Cortex of kidney (tissue), 1 donor: Measurements from ENCODE around the gene ETV7.
"Not testable (repeated sequence)": the region's sequence is repeated elsewhere in the genome, so short reads cannot be mapped to it uniquely, and the experiment has no call there.

Experiments used
- DNase-seq: peaks from one replicate; lab custom pipeline; 2025; lab: John Stamatoyannopoulos, UW

The ETV7 gene

DNA sequence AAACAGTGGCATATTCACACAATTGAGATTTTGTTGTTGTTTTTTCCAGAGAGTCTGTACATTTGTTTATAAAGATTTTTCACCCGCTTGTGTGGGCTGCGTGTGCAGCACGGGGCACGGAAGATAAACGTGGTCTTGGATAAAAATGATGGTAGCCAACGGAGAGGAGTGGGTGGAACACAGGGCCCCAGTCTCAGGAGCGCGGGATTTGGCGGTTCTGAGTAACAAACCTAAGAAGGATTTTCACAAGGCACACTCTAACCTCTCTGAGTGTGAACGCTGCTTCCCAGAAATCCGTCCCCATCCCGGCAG, 47.2 kb downstream of the ETV7 start:
- DNase-seq, result no peak

DNA sequence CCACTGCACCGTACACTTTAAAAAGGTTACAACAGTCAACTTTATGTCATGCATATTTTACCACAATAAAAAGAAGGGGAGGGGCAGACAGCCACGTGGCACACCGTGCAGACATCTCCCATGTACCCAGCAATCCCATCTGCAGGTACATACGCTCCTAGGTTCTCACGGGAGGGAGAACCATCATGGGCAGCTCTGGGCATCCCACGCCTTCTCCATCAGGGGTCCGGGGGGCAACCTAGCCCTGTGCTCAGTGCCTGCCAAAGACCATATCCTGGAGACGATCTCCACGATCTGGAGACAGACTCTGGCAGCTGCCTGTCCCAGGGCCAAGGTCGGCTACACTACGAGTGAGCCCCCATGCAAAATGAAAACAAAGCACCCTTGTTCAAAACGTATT, 48.3 kb downstream of the ETV7 start:
- DNase-seq, result no peak

DNA sequence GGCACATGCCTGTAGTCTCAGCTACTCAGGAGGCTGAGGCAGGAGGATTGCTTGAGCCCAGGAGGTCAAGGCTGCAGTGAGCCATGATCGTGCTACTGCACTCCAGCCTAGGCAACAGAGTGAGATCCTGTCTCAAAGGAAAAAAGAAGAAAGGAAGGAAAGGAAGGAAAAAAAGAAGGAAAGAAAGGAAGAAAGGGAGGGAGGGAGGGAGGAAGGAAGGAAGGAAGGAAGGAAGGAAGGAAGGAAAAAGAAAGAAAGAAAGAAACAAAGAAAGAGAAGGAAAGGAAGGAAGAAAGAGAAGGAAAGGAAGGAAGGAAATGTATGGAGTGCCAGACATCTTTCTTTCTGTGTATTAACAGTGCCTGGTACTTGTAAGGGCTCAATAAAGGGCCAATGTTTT, 49.2 kb downstream of the ETV7 start:
- DNase-seq, result not testable (repeated sequence)

DNA sequence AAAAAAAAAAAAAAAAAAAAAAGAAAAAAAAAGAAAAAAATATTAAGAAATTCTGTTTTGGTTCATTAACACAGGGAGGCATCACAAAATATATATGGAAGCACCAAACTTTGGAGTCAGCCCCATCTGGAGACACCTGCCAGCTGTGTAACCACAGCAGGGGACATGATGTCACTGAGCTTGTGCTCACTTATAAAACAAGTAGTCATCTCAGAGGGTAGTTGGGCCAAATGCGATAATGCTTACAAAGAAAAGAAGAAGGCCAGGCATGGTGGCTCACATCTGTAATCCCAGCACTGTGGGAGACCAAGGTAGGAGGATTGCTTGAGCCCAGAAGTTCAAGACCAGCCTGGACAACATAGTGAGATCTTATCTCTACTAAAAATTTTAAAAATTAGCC, 49.7 kb downstream of the ETV7 start:
- no peak for DNase-seq

DNA sequence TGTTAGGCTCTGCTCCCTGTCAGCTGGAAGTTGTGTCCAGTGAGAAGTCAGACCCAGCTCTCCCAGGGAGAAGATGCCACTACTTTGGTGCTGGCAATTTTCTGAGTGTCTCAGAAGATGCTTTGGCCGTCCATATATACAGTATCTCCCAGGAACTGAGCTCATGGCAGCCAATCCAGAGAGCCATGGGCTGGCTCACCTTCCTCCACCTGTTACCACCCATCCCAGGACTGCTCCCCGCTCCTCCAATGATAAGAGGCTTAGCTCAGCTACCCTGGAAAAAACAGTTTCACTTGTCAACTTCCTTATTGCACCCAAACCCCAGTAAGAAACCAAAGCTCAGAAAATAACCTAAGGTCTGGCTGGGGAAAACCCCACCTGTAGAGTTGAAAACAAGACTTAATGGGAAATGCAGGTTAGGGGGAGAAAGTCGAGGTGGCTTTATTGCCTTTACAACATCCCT, 50.7 kb downstream of the ETV7 start, which contains the start of gene BNIP5:
BNIP5 (minus strand) TSS at position 110 of the 463 bp plus-strand sequence. CDS start 6,198 bp downstream, outside the sequence.
- DNase-seq, result no peak

DNA sequence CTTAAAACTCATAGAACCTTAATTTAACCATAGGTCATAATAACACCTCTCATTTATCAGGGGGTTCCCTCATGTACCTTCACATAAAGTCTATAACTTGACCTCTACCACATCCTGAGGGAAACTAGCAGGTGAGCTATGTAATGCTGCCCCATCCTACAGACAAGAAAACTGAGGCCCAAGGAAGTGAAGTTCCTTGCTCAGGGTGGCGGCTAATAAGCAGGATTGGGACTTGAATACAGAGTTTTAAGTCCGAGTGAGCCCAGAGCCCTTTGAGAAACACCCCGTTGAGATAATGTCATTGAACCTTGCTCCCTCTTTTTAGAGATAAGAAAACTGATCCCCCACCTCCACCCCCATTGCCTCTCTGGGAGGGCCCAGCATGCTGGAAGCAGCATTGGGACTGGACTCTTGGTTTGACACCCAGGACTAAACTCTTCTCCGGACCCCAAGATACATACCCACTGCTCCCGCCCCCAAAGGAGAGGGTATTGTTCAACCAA, 51.2 kb downstream of the ETV7 start:
- no peak for DNase-seq

DNA sequence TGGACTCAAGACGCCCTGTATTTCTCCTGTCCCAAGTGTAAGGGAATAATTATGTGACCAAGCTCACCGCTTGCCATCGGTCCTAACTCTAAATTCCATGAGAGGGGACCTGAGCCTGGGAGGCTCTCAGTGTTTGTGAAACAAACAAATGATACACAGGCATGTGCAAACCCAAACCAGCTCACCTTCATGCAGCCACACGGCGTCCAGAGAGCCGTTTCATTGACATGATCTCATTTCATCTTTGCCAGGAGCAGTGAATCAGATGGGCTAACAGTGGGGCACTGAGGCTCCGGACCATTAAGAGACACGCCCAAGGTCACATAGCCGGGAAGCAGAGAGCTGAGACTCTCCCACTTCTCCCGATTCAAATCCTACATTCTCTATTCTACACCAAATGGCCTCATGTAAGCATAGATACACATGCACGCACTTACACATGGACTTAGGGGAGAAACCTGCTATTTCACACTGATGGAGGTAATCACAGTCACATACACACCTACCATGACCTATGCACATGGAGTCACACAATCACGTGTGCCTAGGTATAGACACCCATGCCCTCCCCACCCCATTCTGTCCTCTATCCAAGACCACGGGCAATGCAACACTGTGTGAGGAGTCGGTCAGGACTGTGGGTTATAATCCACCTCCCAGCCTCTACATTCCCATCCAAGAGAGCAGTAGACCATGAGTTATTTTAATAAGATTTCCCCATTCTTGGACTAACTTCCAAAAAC, 51.8 kb downstream of the ETV7 start:
- DNase-seq, result no peak

DNA sequence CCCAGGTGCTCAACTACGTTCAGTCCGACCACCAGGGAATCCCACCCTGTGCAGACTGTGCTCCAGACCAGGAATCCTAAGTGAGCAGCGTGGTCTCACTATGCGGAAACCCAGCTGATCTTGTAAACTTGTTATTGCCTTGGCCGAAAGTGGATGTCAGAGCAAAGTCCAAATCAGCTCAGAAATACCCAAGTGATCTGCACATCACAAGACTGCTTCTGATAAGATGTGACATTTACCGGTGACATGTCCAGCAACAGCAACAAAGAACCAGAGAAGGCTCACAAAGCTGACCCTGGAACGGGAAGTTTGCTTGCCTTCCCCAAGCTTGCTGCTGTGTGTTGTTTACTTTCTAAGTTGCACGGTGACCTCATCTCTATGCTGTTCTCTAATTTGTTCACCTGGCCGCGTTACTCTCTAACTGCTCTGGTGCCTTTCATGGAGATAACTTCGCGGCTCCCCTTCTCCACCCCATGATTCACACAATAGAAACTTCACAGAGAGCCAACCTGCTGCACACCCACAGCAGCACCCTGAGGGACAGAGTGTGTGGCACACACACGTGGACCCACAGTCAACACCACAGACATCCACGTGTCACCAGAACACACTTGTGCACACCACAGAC, 52.5 kb downstream of the ETV7 start:
- no peak for DNase-seq

DNA sequence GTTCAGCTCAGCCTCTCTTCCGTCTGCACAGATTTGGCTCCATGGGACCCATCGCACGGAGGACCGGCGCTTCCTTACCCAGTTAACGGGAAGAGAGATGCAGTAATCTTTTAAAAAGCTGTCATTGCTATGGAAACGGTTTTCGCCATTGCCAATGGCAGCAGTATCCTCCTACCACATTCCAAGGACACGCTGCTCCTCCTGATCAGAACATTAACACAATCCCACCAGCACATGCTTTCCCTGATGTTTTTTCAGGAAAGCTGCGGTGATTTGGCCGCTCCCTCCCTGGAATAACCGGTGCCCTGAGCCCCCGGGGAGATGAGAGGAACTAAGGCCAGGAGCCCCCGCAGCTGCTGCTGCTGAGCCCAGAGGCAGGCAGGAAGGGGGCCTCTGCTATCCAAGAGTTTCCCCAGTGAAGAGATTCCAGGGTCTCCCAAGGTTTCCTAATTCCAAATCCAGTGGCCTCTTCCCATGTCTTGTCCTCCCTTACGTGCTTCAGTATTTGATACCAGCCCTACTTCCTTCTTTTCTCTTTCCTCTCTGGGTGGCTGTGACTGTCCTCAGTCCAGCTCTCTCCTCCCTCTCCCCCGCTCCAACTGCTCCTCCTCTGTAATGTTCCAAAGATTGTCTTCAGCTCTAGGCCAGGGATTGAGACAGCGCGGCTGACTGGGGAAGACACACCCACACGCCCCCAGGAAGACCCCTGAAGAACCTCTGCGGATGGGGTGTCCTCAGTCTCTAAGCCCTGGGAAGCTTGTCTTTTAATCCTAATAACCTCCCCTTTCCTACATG, 53.3 kb downstream of the ETV7 start:
- no peak for DNase-seq

DNA sequence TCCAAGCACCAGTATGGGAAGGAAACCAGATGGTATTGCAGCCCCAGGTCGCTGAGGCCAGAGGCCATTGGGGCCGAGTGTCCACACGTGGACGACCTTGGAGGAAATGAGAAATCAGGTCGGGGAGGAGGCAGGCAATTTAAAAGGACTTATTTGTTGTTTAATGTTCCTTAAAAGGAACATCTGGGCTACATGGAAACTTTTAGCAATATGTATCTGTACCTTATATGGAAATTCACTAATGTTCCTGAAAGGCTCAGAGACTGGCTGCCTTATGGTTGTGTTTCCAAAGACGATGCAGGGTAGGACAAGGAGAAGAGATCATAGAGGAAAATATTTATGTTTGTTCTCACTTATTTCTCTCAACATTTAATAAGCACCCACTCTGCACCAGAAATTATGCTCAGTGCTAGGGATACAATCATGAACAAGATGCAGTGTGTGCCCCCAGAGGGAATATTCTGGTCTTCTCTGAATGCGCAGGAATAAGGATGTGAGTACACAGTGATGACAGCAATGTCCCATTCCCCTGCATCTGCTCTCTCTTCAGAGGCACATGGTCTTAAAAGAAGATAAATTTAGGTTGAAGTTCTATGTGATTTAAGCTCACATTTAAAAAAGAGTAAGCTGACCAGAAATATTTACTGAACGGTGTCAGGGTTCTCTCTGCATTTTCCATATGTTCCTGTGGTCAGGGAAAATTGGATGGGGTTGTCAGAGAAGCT, 54.1 kb downstream of the ETV7 start:
- no peak for DNase-seq

DNA sequence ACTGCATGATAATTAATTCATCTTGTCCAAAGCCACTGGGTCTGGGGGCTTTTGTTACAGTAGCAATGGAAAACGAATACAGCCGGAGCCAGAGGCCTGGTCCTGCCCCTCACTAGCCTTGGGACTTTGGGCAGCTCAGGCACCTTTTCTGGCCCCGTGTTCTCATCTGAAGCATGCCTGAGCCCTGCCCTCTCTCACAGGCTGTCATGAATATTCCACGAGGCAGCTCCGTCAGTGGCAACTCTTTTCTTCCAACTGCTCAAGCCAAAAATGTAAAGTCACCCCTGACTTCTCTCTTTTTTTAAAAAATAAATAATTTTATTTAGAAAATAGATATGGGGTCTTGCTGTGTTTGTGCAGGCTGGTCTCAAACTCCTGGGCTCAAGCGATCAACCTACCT, 56.1 kb downstream of the ETV7 start:
- no peak for DNase-seq

DNA sequence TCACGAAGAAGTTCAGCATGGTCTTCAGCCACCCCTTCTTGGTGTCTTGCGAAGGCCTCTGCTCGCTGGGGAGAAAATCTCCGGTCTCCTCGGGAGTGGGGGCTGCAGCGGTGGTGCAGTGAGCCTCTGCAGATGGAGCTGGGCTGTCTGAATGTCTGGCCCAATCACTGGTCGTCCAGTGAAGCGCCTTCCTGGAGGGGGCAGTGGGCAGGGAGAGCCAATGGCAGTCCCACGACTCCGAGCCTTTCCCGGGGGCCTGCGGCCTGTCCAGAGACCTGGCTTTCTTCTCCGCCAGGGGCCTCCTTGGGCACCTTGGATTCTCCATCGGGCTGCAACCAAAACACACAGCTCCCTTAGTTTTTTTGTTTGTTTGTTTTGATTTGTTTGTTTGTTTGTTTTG, 57.1 kb downstream of the ETV7 start:
- no peak for DNase-seq

DNA sequence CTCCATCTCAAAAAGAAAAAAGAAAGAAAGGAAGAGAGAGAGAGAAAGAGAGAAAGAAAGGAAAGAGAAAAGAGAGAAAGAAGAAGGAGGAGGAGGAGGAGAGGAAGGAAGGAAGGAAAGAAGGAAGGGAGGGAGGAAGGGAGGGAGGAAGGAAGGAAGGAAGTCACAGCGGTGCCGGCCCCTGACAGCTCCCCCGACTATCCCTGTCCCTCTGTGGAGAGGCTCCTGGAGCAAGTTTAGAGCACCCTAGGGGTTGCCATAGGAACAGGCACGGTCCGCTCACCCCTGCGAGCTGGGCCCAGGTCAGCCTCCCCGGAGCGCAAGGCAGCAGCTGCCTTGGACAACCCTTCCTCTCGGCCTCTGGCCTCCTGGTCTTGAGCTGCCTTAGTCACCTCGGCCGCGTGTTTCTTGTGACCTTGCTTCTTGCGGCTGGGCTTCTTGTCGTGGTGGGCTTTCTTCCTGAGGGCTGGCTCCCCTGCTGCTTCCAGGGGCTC, 57.6 kb downstream of the ETV7 start:
- DNase-seq, result no peak

DNA sequence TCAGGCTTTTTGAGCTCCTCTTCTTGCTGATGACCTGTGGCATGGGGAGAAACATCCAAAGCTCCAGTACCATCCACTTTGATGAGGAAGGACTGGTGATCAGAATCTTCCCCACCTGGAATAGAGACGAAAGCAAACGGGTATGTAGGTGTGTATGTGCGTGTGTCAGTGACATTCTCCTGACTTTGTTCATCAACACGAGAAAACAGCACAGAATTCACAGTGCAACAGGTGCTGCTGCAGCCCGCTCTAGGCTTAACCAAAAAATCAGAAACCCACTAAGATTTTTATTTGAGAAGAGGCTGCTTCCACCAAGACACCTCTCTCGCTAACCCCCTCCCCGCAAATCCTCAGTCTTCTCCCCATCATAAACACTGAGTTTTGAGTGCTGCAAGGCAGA, 58.9 kb downstream of the ETV7 start:
- no peak for DNase-seq

DNA sequence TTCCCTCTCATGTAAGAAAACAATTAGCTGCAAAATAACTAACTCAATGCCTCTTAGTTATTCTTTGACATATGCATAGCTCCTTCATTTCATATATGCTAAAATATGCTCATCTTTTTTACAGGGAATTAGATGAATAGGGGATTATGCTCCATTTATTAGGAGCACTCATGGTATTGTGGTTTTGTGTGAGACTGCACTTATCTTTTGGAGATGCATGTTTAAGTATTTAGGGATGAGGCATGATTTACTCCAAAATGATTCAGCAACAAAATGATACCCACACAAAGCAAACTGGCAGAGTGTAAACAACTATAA, 59.6 kb downstream of the ETV7 start:
- DNase-seq, result no peak

DNA sequence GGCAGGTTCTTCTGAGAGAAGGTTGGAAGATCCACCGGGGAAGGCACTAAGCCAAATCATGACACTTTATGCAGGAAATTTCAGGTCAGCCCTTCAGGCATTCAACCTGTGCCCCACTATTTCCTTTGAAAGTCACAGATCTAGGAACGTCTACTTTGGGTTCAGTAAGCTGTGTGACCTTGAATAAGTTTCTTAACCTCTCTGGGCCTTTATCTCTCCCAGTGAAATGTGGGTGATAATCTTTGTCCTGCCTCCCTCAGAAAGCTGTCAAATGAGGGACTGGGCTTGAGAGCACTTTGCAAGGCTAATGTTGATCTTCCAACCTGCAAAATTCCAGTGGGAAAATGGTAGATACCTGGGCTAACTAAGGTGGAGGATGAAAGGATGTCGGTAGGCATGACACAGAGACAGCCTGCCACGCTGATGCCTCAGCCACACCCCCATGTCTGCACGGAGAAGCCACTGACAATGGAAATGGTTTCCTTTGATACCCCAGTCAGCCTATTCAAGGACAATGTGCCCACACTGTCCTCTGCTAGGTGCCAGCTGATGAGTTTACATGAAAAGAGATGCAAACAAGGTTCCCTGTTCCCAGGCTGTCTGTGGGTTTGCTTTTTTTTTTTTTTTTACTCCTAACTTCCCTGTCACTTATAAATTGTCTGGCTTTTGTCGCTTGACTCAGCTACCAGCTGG, 60.1 kb downstream of the ETV7 start:
- no peak for DNase-seq

DNA sequence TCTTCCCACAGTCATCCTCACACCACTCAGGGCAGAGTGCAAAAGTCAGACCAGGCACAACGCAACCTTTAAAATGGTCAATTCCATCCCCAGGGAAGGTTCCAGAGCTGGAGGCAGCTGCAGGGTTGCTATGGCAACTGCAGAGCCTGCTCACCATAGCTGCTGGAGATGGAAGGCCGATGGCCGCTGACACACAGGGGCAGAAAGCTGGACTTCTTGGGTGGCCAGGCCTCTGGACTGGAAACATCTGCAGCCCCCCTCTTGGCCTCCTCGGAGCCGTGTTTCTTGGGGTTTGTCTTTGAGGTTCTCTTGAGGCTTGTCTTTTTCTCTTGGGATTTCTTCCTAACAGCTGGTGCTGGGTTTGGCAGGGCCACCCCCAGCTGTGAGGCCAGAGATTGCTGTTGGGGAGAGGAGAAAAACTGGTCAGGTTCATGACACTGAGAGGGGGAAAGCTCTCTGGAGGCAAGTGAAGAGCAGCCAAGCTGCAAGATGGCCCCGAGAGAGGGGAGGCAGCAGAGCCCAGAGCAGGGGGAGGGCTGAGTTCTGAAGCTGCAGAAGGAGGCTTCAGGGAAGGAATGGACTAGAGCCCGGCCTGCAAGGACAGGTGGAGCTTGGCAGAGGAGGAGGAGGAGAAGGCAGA, 61.0 kb downstream of the ETV7 start:
- no peak for DNase-seq

DNA sequence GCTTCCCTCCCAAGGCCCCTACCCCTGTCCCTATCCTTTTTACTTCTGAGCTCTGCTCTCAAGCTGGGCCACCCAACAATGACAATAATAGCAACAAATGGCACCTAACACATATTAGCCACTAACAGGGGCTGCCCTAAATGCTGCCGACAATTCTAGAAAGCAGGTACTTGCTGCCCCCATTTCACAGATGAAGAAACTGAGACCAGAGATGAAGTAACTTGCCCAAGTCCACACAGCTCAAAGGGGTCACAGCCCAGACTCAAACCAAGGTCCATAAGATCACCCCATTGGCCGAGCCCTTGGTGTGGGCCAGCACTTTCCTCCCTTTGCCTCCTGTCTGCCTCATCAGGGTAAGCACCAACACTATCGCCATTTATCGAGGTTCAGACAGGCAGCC, 62.8 kb downstream of the ETV7 start:
- no peak for DNase-seq

DNA sequence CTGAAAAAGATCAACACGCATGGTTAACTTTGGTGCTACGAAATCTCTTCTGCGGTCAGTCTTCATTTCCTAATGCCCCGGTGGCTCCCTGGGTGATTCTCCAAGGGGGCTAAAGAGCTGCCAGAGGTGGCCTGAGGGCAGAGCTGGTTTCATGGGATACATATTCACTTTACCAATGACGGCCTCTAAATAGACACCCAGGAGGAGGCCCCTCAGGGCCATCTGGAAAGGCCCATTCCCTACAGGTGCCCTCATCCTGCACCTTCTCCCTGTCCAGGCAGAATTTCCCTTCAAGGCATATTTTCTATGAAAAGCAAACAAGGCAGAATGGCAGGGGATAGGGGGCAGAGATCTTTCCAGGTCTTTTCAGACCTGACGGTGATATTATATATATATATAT, 63.3 kb downstream of the ETV7 start:
- no peak for DNase-seq

DNA sequence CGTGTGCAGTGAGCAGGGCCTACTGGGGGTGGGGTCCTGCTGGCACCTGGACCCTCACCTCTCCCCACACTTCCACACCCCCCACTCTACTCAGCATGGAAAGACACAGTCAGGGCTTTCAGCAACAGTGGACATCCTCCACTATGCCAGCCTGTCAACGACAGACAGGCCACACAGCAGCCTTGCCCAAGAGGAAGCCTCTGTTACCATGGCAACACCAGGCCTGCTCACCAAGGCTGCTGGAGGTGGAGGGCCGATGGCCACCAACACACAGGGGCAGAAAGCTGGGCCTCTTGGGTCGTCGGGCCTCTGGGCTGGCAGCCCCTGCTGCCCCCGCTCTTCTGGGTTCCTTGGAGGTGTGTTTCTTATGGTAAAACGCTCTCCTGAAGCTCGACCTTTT, 64.4 kb downstream of the ETV7 start:
- DNase-seq, result no peak

DNA sequence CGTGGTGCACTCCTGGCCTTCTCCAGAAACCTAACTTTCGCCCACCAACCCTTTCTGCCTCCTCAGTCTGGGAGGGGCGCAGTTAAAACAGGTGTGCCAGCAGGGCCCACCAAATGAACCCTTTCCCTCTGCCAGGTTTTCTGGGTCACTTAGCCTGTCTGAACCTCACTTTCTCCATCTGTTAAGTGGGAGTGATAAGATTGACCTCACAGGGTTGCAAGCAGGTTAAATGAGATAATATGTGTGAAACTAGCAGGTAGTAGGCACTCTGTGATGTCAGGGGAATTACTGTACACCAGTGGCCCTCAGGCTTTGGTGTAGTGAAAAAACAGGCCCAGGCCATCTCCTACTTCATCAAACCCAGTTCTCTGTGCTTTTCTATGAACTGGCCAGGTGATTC, 64.9 kb downstream of the ETV7 start:
- no peak for DNase-seq
